Mononuclear cell (primary cell): ENCODE results near the gene SH3BP4. TPM values are rescaled to one million over a fixed set of nuclear protein-coding genes. Genes with fewer than 3 reads are reported as not detected.
"Not testable (repeated sequence)": the region's sequence is repeated elsewhere in the genome, so short reads cannot be mapped to it uniquely, and the experiment has no call there.

Experiments used
- H3K27me3 ChIP-seq: 2 replicates; pipeline ENCODE4 v1.6.0; 2011; ENCODE audit warnings: low read length, control low read depth; ENCODE audit not compliant: insufficient read depth
- H3K4me1 ChIP-seq: 2 replicates; pipeline ENCODE4 v1.5.1; 2011; ENCODE audit warnings: mild to moderate bottlenecking, low read length, control low read depth; ENCODE audit not compliant: insufficient read depth
- H3K4me3 ChIP-seq: 2 replicates; pipeline ENCODE4 v1.5.1; 2011; ENCODE audit warnings: mild to moderate bottlenecking, low read length, moderate library complexity
- H3K9me3 ChIP-seq: 2 replicates; pipeline ENCODE4 v1.5.1; 2011; ENCODE audit warnings: low read depth, mild to moderate bottlenecking, control low read depth, low read length
- total RNA-seq: library from RNA; depleted of rRNA; stranded (reverse); fragments of >200 nt; gene quantifications from one replicate; pipeline ENCODE4 v1.2.3, GENCODE V29; 2012

Gene SH3BP4
- total RNA-seq, 1 donor, result 1.4 TPM

- H3K9me3 ChIP-seq, result no peaks in the 10 kb centered on the region
These were observed 67.0 kb downstream of the SH3BP4 start for GRCh38 chr2:235018838-235019237.

DNA sequence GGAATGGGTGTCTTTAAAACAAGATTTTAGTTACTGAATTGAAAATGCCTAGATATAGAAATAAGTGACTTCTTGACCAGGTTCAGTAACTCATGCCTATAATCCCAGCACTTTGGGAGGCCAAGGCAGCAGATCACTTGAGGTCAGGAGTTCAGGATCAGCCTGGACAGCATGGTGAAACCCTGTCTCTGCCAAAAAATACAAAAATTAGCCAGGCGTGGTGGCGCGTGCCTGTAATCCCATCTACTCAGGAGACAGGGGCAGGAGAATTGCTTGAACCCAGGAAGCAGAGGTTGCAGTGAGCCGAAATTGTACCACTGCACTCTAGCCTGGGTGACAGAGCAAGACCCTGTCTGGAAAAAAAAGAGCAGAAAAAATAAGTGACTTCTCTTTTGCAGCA, 68.3 kb downstream of the SH3BP4 start:
- H3K4me1 ChIP-seq, result not testable (repeated sequence)

More at GRCh38 chr2:235018838-235019237, 67.0 kb downstream of the SH3BP4 start:
- no peaks in the 10 kb centered on the region for H3K27me3 ChIP-seq
- no peak overlapping the region for H3K4me3 ChIP-seq
- H3K4me1 ChIP-seq, result no peaks in the 10 kb centered on the region

DNA sequence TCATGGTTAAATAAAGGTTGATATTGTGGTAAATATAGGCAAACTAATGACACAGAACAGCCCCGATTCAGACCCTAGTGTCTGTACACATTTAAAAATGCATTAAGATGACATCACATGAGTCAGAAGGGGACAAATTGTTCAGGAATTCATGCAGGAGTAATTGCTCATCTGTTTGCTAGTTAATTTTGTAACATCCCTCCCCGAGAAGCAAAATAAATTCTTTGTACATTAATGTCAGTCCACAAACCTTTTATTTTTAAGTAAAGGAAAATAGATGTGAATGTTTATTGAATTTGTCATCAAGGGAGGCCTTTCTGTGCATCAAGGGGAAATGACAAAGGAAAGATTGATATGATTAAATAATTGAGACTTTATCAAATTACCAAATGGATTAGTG, 69.9 kb downstream of the SH3BP4 start:
- no peak overlapping the region for H3K4me3 ChIP-seq
- H3K9me3 ChIP-seq, result no peaks in the 10 kb centered on the region
- H3K27me3 ChIP-seq, result no peaks in the 10 kb centered on the region
- no peaks in the 10 kb centered on the region for H3K4me1 ChIP-seq

More for the DNA sequence above, 68.3 kb downstream of the SH3BP4 start:
- H3K9me3 ChIP-seq, H3K4me3 ChIP-seq, H3K27me3 ChIP-seq: not testable (repeated sequence)

GRCh38 chr2:235024191-235024860, 72.5 kb downstream of the SH3BP4 start:
- H3K4me1 ChIP-seq, result no peaks in the 10 kb centered on the region
- no peak overlapping the region for H3K4me3 ChIP-seq
- no peaks in the 10 kb centered on the region for H3K9me3 ChIP-seq
- H3K27me3 ChIP-seq, result no peaks in the 10 kb centered on the region

DNA sequence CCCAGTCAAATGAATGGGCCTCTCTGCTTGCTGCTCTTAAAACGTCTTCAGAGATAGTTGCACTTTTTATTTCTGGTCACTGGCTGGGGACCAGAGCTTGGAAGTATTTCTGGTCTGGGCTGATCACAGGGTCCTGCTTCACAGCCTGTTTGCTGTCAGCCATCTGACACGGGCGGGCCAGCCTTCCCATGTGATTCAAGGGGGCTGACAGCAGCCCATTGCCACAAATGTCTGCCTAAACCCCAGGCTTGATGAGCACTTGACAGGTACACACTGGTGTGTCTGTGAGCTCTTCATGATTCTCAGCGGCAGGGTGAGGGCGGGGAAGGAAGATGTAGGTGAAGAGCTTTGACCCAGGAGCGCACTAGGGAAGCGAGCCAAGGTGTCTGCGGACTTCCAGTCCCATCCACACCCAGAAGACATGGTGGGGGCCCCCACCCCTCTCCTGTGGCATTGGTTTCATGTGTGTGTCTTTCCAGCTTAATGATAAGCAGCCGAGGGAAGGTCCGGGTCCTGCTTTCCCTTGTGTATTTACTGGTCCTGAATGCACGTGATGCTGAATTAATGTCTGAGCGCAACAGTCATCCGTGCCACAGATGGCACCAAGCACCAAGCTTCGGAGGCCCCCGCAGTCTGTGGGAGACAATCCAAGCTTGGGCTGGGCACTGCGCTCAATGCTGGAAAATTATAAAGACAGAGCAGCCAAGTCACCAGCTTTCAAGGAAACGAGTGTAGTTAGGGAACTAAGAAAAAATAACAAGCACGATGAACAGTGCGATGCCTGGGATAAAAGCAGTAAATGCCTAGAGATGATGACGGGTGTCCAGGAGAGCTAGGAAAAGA, 73.3 kb downstream of the SH3BP4 start:
- Histone ChIP-seq H3K4me1 (no peaks in the 10 kb centered on the region), H3K9me3 (no peaks in the 10 kb centered on the region), H3K27me3 (no peaks in the 10 kb centered on the region), H3K4me3 (no peak overlapping the region)

DNA sequence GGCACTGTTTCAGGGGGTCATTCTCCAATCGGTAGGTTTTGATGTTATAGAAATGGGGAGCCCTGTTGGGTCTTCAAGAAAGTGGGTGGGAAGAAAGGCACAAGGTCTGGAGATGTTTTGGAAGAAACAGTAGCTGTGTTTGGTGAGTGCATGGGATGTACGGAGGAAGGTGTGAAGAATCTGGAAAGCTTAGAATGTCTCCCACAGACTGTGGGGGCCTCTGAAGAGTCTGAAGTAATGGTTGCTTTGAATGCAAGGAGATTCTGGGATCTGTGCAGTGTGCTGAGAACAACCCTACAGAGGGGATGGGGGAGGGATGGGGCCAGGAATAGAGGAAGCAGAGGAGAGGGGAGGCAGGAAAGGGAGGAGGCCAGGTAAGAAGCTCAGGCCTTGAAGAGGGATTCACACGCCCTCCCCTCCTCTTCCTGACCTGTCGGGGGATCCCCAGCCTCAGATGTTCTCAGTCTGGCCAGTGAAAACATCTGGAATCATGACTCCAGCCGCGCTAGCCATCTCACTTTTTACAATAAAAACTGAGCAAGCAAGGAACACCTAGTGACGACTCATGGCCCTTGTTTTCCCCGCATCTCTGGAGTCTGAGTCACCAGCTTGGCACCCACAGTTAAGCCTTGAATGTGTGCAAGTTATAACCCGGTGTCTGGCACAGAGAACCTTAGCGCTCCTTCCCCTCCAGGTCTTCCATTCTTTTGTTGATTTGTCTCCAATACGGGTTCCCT, 74.2 kb downstream of the SH3BP4 start:
- H3K9me3 ChIP-seq, result no peaks in the 10 kb centered on the region
- H3K27me3 ChIP-seq, result no peaks in the 10 kb centered on the region
- no peak overlapping the region for H3K4me3 ChIP-seq
- no peaks in the 10 kb centered on the region for H3K4me1 ChIP-seq

DNA sequence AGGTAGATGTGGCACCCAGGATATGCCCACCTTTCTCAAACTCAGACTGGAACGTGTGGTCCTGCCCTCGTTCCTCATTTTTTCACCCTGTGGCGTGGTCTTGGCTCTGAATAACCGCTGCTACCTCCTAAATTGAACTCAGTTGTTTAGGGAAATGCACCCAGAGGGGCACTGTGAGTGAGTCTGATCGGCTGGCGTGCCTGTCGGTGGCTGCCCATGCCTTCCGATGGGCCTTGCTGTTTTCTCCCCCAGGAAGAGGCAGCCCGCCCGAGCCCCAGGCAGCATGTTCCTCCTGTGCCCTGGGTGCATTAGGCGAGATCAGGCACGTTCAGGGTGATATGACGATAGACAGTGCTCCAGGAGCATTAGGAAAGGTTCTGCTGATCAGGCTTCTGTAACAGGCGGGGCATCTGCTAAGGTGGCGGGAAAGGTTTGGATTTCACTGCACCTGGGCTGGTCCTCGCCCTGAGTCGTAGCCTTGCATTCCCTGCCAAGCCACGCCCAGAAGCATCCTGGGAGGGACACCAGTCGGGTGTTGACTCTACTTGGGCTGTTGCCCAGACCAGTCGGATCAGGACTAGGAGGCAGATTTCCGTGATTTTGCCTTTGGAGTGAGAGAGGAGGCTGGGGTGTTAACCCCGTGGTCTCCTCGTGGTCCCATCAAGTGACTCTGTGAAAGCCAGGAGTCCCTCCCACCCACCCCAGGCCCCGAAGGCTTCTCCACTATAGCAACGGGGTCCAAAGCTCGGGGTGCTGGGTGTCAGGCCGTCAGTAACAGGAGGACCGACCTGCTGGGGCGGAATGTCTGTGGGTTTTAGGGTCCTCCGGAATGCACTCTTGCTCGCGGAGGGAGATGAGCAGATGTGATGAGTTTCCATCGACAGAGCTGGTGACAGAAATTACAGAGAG, 75.1 kb downstream of the SH3BP4 start:
- Histone ChIP-seq H3K4me1 (no peaks in the 10 kb centered on the region), H3K27me3 (no peaks in the 10 kb centered on the region), H3K9me3 (no peaks in the 10 kb centered on the region), H3K4me3 (no peak overlapping the region)

- Histone ChIP-seq H3K9me3 (no peaks in the 10 kb centered on the region), H3K4me1 (no peaks in the 10 kb centered on the region), H3K4me3 (no peak overlapping the region), H3K27me3 (no peaks in the 10 kb centered on the region)
These were observed 75.9 kb downstream of the SH3BP4 start for GRCh38 chr2:235027558-235028214.

DNA sequence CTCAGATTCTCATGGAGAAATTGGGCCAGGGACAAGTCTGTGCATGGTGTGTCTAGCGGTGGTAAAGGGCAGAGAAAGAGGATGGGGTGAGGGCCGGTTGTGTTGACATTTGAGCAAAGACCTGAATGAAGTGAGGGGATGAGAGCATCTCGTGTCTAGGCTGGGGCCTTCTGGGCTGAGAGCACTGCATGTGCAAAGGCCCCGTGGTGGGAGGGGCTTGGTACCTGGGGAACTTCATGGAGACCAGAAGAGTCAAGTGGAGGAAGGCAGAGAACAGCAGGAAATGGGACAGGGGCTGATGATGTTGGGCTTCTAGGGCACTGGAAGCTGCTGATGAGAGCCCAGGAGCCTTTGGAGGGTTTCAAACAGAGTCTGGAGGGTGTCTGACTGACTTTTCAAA, 76.8 kb downstream of the SH3BP4 start:
- Histone ChIP-seq H3K27me3 (no peaks in the 10 kb centered on the region), H3K4me3 (no peak overlapping the region), H3K4me1 (no peaks in the 10 kb centered on the region), H3K9me3 (no peaks in the 10 kb centered on the region)

- H3K27me3 ChIP-seq, result no peaks in the 10 kb centered on the region
- no peaks in the 10 kb centered on the region for H3K9me3 ChIP-seq
- H3K4me1 ChIP-seq, result no peaks in the 10 kb centered on the region
- no peak overlapping the region for H3K4me3 ChIP-seq
These were observed 77.2 kb downstream of the SH3BP4 start for GRCh38 chr2:235029054-235029453.

GRCh38 chr2:235030126-235030525, 78.3 kb downstream of the SH3BP4 start:
- H3K27me3 ChIP-seq, result no peaks in the 10 kb centered on the region
- H3K9me3 ChIP-seq, result no peaks in the 10 kb centered on the region
- H3K4me3 ChIP-seq, result no peak overlapping the region
- no peaks in the 10 kb centered on the region for H3K4me1 ChIP-seq

GRCh38 chr2:235030936-235031335, 79.1 kb downstream of the SH3BP4 start:
- no peak overlapping the region for H3K4me3 ChIP-seq
- H3K4me1 ChIP-seq, result no peaks in the 10 kb centered on the region
- H3K9me3 ChIP-seq, result no peaks in the 10 kb centered on the region
- H3K27me3 ChIP-seq, result no peaks in the 10 kb centered on the region

- H3K4me1 ChIP-seq, result no peaks in the 10 kb centered on the region
- no peak overlapping the region for H3K4me3 ChIP-seq
- H3K9me3 ChIP-seq, result no peaks in the 10 kb centered on the region
- H3K27me3 ChIP-seq, result no peaks in the 10 kb centered on the region
These were observed 80.0 kb downstream of the SH3BP4 start for GRCh38 chr2:235031686-235032373.

- H3K27me3 ChIP-seq, result no peaks in the 10 kb centered on the region
- H3K4me1 ChIP-seq, result no peaks in the 10 kb centered on the region
- no peak overlapping the region for H3K4me3 ChIP-seq
- H3K9me3 ChIP-seq, result no peaks in the 10 kb centered on the region
These were observed 80.6 kb downstream of the SH3BP4 start for GRCh38 chr2:235032466-235032865.
